GM21360 (cell line): ENCODE data around the gene MRTFA.
A peak's percentile ranks its signal among the peaks of the same experiment; 100 is the strongest.
"Not testable (repeated sequence)": the region's sequence is repeated elsewhere in the genome, so short reads cannot be mapped to it uniquely, and the experiment has no call there.

Experiments
- ATAC-seq: cut with Tn5 transposase; IDR thresholded peaks from one replicate; pipeline ENCODE4 v1.9.1; 2021; ENCODE audit warnings: mild to moderate bottlenecking, moderate library complexity; ENCODE audit not compliant: unreplicated experiment

The MRTFA gene

GRCh38 chr22:40502919-40503318, 133.6 kb downstream of the MRTFA start:
- ATAC-seq, result no peak

- not testable (repeated sequence) for ATAC-seq
Observed at GRCh38 chr22:40500465-40500786, 136.1 kb downstream of the MRTFA start.

DNA sequence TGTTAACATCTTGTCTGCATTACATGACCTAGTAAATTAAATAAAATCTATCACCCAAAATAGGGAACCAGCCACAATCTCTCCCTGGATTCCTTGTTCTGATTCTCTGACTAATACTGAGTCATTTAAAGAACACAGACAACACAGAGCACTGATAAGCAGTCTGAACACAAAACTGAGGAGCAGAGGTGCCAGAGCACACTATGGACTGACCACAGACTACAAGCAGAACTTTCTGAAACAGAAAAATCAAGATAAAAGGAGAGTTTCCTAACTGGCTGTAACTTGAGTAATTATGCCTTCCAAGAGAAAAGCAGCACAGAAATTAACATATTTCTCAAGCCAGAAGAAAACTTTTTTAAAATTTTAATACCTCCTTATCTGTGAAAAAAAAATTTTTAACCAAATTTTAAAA, 137.3 kb downstream of the MRTFA start:
- ATAC-seq, result no peak

GRCh38 chr22:40498420-40499208, 137.9 kb downstream of the MRTFA start:
- ATAC-seq, result no peak

DNA sequence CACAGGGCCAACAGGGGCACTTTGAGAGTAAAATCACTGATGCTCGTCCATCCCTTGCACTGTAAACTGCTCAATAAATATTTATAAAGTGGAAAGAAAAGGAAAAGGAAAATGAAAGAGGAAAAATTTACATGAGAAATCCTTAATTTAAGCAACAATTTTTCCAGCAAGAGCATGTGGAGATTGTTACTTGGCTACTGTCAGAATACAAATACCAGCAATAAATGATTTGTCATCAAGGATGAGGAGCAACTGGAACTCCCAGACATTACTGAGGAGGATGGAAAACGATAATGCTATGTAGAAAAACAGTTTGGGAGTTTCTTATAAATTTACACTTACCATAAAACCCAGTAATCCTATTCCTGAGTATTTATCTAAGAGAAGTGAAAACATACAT, 143.1 kb downstream of the MRTFA start:
- ATAC-seq, result no peak

- peak; percentile 89 for ATAC-seq
Observed at GRCh38 chr22:40491990-40492631, 144.4 kb downstream of the MRTFA start.

GRCh38 chr22:40487663-40488249, 148.8 kb downstream of the MRTFA start:
- no peak for ATAC-seq

DNA sequence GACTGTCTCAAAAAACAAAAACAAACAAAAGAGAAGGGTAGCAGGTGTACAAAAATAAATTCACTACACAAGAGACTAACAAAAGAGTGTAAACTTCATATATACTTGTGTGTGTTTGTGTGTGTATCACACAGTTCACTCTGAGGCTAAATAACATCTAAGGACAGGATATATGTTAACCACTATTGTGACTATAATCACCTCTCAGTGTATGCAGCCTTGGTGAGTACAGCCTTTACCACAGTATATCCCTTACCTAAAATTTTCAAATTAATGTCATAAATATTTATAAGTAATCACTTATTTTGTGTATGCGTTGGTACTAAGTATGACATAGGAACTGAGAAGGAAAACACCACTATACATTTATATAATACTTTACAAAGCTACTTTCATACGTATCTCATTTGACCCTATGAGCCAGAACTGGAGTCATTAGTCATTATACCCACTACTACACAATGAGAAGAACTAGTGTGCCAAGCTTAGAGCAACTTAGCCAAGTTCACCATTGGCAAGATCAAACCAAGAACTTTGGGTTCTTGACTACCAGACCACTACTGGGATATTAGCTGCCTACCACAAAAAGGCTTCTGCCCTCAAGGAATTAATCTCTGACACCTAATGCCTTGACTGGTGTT, 149.4 kb downstream of the MRTFA start:
- no peak for ATAC-seq

DNA sequence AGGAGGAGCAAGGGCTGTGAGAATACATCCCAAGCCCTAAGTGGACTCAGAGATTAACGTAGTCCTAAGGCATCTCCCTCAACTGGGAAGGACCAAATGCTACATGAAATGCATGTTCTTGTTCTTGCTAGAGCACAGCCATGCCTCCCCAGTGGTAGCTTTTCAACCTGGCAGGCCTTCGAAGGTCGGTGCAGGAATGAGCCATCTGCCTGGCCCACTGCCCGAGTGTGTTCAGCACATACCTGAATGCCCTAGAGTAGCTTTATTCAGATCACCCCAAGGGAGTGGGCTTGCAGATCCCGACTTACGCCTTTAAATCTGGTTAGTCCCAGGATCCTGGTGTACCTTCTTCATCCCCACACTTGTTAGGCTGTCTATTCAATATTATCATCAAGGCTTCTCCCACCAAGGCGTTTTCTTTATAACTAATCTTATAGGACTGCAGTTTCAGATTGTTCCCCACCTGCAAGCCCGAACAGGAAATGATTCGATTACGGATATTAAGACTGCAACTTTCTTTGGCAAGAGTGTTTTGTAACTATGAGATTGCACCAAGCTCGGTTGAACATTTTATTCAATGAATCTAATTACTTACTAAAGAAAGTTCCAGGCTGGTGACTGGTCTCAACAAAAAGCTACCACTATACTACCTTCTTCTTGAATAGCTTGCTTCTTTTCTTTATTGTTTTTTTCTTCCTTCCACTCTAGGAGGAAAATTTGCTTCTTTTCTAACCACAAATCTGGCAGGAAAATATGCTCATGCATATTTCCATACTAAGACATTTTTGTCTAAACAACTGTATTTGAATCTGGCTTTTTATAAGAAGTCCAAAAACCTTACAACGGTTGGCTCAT, 150.5 kb downstream of the MRTFA start:
- no peak for ATAC-seq

DNA sequence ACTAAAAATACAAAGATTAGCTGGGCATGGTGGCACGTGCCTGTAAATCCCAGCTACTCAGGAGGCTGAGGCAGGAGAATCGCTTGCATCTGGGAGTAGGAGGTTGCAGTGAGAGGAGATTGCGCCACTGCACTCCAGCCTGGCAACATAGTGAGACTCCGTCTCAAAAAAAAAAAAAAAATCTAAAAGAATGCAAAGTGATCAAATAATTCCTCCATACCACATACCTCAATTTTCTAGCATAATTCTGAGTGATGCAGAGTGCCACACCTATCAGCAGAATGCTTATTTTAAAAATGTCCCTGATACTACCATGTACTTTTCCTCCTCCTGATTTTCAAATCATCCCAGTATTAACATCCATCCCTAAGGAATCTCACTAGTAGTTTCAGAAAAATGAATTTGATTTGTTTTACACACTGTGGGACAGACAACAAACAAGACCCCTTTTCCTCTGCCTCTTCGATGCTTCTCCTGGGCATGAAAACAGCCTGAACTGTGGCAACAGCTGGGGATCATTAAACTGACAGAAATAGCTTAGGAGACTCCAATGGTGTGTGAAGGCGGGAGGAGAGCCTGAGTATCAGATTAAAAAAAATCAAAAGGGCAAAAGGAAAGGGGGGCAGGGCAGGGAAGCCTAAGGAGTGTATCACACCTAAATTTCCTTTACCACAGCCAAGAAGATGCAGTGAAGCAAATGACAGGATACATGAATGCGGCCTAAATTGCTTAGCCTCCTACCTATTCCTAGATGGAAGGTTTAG, 151.4 kb downstream of the MRTFA start:
- no peak for ATAC-seq

DNA sequence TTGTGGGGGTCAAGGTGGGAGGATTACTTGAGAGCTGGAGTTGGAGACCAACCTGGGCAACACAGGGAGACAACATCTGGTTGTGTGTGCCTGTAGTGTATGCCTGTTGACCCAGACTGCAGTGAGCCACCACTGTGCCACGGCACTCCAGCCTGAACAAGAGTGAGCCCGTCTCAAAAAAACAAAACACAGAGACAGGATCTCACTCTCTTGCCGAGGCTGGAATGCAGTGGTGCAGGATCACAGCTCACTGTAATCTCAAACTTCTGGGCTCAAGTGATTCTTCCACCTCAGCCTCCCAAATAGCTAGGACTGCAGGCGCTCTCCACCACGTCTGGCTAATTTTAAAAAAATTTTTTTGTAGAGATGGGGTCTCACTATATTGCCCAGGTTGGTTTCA, 153.6 kb downstream of the MRTFA start:
- no peak for ATAC-seq

- ATAC-seq, result no peak
Observed at GRCh38 chr22:40482391-40482790, 154.1 kb downstream of the MRTFA start.

DNA sequence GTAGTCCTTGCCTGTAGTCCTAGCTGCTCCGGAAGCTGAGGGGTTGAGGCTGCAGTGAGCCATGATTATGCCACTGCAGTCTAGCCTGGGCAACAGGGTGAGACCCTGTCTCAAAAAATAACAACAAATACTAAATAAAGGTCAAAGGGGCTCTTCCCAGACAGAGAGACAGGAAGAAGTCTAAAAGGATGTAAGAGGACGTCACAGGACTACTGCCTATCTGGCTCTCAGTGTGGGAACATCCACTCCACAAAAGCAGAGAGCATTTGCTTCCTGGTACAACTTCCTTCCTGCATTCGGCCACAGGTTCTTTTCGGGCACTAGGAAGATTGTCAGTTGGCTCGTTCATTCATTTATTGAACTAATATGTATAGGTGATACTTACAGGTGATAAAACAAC, 155.5 kb downstream of the MRTFA start:
- ATAC-seq, result no peak

DNA sequence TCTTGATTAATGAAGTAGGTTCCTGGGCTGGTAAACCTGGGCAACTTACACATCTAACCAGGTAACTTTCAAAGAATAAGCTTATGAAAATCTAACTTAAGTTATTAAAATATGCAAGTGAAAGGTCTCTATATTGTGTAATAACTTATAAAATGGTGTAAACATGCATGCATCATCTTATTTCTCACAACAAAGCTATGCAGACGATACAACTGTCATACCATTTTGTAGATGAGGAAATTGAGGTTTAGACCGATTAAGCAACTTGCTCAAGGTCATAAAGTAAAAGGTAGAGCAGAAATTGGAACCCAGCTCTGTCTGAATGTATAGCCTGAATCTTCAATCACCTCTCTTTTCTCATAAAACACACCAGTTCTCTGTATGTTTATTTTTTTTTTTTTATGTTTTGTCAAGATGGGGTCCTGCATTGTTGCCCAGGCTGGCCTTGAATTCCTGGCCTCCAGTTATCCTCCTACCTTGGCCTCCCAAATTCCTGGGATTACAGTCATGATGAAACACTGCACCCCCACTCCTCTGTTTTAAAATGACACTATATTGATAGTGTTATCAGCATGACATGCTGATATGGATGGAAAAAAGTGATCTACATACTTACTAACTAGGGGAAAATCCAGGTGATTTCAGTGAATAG, 156.5 kb downstream of the MRTFA start:
- no peak for ATAC-seq

DNA sequence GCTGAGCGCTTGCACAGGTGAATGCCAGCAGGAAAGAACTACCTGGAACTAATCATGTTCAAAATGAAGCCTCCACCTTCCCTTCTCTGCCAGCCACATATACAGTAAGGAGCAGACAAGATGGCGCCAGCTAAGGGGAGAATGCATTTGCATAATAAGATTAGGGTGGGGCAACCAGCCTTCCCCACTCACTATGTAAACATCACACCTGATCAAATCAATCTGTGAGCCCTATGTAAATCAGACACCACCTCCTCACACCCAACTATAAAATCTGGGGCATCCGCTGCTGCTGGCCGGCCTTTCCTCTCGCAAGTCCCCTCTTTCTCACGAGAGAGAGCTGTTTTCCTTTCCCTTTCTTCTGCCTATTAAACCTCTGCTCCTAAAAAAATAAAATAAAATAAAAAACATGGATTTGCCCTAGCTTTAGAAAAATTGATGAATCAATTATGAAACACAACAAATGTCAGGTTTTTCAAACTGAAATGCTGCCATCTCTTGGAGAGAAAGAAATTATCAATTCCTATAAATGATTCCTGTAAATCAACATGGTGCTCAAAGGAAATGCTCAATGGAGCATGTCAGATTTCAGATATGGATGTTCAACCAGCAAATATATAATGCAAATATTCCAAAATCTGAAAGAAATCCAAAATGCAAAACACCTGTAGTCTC, 157.3 kb downstream of the MRTFA start:
- no peak for ATAC-seq

DNA sequence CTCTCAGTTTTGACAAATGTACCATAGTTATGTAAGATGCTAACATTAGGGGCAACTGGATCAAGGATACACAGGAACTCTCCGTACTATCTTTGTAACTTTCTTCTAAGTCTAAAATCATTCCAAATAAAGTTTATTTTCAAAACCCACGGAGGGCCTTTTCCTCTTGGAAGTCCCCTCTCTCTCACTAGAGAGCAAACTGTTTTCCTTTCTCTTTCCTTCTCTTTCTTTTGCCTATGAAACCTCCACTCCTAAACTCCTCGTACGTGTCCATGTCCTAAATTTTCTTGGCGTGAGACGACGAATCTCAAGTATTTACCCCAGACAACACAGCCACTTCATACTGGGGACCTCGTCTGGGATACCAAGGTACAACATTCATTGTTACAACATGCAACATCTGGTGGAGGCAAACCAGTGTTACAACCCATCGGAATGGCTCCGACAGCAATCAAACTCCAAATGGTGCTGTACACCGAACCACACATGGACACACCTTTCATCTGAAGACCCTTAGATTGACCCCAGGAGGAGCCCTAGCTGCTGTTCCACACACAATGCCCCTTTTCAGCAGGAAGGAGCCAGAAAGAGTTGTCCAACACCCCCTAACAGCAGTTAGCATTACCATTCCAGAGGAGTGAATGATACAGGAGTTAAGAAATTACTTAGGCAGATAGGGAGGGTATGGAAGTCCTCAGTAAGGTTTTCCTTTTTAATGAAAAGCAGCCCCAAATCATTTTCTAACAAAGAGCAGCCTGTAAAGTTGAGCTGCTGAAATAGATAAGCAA, 158.0 kb downstream of the MRTFA start:
- ATAC-seq, result no peak

DNA sequence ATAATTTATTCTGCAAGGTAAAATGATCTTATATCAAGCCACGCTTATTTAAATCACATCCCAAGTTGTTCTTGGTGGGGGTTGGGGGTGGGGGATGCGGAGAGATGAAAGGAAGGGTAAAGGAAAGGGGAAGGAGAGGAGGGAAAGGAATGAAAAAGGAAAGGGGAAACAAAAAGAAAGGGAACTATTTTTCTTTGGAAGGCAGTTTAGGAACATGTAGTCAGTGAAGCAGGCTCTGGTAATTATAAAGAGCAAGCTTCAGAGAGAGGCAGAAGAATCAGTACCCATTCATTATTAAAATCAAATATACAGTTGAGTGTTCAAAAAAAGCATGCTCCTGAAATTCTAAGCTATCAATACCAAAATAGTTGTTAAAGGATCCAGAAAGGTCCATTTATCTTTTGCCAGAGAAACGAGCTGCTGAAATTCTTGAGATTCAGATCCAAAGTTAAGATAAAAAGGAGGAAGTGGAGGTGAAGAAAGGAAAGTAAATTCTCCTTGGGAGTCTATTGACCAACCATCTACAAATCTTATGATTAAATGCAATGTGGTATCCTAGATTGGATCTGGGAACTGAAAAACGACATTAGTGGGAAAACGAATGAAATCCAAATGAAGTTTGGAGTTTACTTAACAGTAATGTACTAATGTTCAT, 158.7 kb downstream of the MRTFA start:
- ATAC-seq, result no peak

- ATAC-seq, result no peak
Observed at GRCh38 chr22:40476341-40476740, 160.2 kb downstream of the MRTFA start.
